HG03108 (cell line): ENCODE results near the gene TTC34.

Experiments
- ATAC-seq: cut with Tn5 transposase; IDR thresholded peaks from one replicate; pipeline ENCODE4 v1.9.1; 2021; ENCODE audit warnings: moderate library complexity; ENCODE audit not compliant: unreplicated experiment

The TTC34 gene

DNA sequence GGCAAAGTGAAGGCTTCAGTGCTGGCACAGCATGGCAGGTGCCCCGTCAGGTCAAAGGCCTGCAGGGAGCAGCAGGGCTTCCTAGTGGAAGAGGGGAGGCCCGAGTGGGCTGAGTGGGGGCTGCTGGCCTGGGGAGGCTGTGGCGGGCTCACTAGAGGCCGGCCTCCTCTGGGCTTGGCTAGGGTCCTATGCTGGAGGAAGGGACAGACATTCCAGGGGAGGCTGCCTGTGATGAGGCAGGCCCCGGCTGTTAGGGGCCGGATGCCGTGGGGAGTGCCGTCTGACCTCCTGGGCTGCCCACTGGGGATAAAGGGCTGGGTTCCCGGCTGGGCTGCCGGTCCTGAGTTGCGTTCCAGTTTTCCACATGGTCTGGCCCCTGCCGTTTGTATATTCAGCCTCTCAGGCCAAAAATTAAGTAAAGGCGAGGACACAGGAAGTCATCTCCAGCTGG lies 193.8 kb downstream of the TTC34 start:
- ATAC-seq = no peak

DNA sequence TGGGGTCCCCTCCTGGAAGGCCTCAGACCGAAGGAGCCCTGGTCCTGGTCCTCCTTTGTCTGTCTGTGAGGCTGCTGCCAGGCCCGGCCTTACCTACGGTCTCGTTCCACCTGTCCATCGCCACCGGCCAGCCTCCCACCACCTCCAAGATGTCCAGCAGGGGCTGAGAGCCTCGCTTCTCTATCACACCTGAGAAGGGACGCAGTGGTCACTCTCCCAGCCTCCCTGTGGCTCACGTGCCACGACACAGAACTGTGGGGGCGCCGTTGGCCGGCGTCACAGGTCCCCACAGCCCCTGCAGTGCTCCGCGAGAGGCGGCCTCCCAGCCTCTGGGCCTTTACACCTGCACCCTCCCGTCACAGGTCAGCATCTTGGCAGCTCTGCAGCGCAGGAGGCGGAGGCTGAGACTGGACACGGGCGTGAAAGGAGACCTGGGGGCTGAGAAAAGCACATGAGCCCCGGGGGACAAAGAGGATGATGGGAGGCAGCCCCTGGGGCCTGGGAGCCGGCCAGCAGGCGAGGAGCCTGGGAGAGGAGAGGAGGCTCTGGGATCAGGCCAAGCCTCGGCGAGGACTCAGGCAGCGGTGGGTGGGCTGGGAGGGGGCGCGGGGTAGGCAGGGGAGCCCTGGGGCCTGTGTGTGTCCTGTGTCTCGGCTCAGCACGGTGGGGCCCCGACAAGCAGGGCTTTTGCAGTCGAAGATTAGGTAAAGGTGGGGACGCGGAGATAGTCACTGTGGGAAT lies 194.4 kb downstream of the TTC34 start:
- ATAC-seq = no peak

DNA sequence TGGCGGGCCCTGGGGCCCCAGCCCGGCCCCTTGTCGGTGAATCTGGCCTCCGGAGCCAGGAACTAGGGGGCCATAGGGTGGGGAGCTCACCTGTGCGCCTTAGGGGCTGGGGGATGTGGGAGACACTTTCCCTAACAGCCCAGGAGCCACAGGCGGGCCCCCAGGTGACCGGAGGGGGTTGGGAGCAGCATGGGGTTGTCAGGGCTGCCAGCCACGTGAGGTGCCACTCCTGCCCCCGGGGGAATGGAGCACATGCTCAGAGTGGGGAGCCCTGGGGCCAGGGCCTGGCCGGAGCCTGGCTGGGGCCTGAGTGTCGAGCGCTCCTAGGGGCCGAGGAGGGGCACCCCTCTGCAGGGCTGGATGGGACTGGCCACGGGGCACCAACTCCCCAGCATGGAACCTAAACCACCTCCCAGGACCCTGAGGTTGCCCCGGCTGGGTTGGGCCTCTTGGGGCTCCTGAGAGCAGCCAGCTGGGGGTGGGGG lies 195.1 kb downstream of the TTC34 start:
- ATAC-seq = no peak

DNA sequence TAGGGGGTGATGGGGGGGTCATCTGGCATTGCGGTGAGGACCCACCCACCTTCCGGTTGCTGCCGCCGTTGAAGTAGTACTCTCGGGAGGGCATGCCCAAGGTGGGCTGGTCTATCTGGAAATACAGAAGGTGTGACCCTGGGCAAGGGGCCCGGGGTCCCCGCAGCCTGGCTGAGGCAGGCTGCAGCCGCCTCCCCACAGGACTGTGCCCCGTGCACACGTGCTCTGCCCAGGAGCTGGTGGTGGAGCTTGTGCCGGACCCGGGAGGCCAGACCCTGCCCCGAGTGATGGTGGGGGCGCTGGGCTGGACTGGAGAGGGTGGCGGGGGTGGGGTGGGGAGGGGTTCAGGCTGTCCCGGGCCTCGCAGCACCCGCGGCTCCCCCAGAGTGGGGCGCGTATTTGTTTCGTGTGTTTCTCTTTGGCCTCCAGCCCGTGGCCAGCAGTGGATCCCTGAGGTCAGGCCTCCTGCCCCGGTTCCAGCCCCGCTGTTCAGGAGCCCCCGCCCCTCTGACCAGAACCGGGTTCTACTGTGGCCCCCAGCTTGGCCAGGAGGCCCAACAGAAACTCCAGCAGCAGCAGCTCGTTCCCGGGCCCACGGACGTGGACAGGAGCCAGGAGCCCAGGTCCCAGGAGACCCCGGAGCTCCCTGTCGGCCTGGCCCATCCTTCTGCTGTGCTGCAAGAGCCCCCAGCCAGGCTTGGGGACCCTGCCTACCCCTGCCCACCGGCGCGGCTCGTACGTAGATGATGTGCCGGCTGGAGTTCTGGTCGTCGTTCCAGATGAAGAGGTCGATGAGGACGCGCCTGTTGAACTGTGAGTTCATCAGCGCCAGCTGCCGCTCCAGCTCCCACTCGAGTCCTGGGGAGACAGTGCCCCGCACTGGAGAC lies 195.7 kb downstream of the TTC34 start:
- ATAC-seq = no peak

DNA sequence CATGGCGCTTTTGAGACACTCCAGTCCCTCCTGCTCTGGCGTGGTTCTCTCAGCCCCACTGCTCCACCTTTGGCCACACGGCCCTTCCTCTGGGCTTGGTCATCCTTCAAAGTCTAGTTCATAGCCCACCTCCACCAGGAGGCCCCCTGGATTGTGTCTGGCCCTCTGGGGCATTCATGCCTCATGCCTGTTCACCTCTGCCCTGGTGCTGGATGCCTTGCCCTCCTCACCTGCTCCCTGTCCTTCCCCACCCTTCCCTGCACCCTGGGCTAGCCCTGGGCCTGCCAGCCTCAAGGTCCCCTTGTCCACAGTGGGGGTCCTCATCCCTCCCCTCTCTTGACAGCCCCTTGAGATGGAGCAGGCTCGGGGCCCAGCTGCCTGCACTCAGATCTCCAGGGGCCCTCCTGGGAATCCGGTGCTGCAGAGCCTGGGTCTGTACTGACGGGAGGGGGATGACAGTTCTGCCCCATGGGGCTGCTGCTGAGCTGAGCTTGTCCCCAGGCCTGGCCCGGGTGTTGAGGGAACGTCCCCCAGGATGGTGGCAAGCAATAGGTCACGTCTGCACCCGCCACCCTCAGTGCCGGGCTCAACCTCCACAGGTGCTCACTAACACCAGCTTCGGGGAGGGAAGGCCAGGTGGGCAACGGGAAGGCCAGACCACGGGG lies 196.5 kb downstream of the TTC34 start:
- ATAC-seq = no peak

DNA sequence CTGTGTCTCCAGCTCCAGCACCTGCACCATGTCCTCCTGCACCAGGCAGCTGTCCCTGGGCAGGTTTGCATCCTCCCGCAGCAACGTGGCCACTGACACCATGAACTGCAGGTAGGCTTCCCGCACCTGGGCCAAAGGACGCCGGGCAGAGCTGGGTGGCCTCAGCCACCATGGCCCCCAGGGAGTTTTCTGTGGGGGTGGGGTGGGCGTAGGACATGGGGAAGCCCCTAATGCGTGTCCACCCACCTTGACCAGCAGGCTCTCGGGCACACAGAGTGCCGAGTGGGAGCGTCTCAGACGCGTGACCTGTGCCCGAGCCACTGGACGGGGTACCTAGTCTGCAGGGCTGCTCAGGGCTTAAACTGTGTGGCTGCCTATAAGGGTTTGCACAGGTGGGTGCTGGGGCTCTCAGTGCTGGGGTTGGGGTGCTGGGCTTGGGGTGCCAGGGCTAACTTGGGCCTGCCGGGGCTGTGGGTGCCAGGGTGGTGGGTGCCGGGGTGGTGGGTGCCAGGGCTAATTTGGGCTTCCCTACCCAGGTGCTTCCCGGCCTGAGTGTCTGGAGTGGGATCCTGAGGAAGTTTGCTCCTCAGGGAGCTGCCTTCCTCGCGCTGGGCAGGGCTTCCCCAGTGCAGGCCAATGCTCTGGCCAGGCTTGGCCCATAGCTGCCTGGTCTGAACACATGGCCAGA lies 197.2 kb downstream of the TTC34 start:
- ATAC-seq = no peak

DNA sequence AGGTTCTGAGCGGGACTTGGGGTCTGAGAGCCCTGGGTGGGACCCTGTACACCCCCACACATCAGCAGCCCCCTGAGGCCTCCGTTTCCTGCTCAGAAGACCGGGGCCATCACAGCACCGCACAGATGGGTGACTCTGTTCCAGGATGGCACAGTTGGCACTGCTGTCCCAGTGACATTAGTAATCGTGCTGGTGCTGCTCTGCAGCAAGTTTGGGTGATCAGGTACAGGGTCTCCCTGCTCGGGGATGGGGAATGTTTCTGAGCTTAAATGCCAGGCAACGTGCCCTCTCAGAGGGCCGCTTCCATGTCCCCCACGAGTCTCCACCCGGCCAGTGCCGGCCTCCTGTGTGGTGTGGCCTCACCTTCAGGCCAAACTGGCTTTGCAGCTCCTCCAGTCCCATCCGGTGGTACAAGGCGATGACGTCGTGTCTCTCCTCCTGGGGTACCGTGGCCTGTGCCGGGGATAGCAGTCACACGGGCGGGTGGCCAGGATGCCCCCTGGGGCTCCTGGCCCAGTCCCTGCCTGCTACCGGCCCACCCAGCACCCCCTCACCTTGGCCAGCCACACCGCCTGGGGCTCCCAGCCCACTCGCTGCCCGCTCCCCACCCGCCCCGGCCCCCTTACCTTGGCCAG lies 197.9 kb downstream of the TTC34 start:
- ATAC-seq = no peak

DNA sequence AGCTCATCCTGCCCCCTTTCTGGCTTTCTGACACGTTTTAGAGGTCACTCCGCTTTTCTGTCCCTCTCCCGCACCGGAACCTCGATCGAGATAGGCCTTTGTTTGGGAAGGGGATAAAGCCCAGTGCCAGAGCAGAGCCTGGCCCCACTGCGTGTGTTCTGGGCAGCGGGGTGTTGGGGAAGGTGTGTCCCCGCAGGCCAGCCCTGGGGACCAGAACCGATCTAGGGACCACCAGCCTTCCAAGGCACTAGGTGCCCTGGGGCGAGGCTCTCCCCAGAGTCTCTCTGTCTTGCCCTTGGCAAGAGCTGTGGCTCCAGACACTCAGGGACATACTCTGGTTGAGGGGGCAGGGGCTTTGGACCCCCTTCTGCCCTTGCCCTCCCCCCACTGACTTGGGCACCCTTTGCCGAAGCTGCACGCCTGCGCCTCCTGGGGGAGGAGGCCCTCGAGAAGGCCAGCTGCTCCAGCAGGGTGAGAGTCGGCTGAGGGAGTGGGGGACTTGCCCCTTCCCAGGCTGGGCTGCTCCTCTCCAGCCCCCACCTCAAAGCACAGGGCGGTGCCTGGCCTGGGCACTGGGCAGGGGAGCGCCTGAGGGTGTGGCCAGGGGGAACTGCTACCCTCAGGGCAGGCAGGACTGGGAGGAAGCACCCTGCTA lies 198.5 kb downstream of the TTC34 start:
- ATAC-seq = no peak

DNA sequence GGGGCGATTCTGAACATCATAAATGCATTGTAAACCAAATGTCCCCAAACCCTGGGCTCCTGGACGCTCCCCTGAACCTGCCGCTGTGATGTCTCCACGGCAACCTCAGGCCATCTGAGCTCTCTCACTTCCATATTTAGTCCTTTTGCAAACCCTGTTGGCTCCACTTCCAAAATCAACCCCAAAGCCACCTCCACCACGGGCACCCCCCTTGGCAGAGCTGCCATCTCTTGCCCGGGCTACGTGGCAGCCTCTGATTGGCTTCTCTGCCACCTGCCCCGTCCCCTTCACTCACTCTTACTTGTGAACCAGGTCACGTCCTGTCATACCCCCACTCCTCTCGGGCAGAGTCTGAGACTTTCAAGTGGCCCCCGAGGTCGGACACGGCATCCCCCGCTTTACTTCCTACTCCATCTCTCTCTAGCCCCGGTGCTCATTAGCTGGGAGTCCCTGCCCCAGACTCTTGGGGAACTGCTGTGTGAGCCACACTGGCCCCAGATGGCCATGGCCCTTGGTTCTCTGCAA lies 199.1 kb downstream of the TTC34 start:
- no peak for ATAC-seq

DNA sequence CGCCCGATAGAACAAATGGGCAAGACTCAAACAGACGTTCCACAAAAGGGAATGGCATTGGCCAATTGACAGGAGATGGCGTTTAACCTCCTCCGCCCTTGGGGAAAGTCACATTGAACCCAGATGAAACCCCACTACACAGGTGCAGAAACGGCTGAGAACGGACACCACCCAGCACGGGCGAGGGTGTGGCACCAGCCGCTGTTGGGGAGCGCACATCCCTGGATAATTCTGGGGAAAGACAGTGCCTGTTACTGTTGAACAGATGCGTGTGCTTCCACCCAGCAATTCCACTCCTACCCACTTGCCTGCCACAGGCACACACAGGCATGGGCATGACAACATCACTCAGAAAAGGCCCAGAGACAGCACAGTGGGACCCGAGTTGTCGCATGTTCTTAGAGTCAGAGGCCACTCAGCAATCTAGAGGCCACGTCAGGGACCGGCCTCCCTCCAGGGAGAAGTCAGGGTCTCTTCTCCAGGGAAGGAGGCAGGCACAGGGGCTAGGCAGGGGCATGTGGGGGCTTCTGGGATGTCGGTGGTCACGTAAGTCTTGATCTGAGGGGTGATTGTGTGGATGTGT lies 199.7 kb downstream of the TTC34 start:
- ATAC-seq = no peak

DNA sequence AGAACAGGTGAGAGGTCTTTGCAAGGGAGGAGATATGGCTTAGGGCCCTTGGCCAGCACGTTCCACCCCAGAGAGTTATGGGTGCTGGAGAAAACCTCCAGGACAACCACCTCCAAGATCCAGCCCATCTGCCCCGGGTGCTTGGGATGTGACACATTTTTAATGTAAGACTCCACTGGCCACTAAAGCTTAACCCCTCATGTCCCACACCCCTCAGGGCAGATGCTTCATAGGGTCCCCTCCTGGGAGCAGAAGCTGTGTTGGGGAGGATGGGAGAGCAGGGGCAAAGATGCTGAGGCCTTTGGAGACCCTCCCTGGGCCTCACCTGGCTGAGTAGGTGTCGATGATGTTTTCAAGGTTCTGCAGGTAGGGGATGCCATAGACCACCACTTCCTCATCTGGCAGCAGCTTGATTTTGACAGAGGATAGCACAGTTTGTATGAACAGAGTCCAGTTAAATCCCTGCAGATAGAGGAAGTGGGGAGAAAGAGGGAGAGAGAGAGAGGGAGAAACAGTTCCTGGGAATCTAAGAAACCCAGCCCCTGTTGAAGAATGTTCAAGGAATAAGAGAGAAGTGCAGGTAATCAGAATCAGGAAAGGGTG lies 203.1 kb downstream of the TTC34 start:
- ATAC-seq = no peak

DNA sequence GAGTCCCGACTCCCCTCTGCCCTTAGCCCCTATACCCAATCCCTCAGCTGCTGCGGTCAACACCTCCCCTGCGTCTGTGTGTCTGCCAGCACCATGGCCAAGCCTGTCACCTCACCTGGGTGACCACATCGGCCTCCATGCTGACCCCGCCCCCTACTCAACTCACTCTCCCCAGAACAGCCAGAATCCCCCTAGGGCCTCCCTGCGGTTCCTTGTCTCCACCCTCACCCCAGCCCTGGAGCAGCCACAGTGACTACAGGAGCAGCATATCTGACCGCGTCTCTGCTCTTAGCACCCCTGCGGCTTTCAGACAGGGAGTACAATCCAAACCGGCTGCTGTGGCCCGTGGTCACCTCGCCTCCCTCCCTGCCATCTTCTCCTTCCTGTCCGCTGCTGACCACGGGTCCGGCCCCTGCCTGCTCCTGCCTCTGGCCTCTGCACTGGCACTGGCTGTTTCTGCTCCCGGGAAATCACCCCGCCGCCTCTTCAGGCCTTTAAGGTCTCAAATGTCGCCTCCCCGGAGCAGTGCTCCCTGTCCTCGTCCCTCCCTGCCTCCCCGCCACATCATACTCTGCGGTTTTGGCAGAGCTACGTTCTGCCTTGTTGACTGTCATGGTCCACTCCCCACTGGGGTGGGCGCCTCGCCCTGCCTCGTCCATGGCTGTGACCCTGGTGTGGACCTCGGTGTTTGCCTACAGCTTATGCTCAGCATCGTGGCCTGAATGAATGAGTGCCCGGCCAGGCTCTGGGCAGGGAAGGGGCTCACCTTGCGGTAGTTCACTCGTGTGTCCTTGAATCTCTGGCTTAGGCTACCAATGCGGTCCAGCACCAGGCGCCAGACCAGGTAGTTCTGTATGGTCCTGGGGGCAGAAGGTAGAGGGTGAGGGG lies 203.8 kb downstream of the TTC34 start:
- ATAC-seq = no peak

DNA sequence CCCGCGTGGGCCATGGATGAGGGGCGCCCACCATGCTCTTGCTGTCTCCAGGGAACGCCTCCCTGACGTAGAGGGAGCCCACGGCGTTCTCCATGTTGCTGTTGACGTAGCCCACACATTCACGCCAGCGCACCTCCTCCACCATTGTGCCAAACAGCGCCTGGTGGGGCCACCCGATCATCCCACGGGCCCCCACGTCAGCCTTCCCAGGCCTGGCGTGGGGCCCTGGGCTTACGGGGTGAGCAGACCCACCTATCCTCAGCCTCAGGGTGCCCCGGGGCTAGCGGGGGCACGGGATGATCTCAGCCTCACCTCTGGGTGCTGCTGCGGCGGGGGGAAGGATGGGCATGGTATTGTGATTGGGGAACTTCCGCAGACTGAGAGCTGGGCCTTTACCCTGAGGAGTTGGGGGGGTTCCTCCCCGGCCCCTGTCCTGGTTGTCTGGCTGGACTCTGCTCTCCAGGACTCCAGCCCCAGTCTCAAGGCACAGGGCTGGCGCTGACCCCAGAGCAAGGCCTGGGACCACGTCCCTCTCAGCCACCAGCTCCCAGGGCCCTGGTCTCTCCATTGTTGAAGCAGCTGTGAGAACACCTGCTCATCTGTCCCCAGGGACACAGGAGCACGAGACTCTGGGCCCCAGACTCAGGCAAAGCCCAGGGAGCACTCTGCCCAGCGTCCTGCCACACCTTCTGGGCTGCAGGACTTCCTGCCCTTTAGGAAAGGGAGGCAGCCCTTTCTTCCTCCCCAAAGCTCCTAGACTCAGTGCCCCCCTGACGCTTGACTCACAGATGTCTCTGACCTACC lies 204.8 kb downstream of the TTC34 start:
- no peak for ATAC-seq

DNA sequence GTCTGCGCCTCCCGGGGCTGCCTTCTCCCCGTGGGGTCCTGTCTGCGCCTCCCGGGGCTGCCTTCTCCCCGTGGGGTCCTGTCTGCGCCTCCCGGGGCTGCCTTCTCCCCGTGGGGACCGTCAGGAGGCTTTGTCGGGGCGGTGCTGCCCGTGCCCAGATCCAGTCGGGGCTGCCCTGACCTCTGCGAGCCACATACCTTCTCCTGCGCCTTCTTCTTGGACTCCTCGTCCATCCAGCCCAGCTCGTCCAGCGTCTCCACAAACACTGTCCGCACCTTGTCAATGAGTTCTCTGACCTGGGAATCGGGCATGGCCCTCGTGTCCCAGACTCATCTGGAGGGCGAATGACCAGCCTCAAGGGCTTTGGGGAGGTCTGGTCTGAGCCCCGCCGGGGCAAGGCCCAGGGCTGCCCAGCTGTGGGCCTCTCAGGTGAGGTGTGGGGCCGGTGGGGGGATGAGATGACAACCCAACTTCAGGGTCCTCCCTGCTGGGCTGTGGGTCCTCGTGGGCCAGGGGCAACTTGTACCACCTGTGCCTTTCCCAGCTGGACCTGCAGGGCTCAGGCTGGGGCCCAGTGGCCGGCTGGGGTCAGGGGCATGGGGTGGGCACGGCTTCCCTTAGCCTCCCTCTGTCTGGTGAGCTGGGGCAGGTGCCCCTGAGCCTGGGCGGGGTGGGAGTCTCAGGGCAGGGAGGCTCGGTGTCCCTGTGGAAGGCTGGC lies 205.5 kb downstream of the TTC34 start:
- no peak for ATAC-seq

DNA sequence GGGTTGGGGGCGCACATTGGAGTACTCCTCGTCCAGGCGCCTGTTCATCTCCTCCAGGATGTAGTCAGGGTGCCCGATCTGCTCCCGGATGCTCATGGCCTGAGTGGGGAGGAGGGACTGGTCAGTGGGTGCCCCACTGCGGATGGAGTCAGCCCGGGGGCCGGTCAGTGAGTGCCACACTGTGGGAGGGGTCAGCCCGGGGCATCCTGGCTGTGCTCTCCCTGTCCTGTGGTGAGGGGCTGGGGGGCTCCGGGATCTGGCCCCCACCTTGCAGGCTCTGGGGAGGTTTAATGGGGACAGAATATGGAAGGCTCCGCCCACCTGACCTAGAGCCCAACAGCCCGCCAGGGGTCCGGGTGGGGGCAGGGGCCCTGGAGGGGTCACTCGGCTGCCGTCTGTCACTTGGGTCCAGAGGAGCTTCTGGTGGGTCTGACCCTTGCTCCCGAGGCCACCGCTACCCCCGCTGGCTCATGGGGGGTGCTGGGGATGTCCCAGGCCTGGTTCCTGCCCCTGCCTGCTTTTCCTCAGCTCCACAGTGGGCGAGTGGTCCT lies 206.2 kb downstream of the TTC34 start:
- ATAC-seq = no peak

DNA sequence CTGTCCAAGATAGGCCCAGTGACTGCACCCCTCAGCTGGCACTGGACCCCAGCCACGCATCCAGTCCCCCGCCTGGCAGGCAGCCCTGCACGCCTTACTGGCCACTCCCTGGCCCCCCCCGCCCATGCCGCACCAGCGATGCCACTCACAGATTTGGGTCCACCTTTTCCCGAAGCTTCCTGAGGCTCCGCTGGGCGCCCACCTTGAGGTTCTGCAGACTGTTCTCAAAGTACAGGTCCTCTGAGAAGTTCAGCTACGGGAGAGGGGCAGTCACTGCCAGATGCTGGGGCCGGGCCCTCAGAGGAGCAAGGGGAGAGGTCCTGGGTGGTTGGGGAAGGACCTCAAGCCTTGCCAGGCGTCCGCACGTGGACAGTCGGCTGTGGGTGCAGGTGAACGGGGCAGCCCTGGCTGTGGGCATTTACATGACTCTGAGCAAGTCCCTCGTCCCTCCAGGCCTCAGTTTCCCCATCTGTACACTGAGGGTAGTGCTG lies 206.8 kb downstream of the TTC34 start:
- ATAC-seq = no peak
